HS-27A (cell line): ENCODE data around the gene ABCC4.
A peak's percentile ranks its signal among the peaks of the same experiment; 100 is the strongest.
"Not testable (repeated sequence)": the region's sequence is repeated elsewhere in the genome, so short reads cannot be mapped to it uniquely, and the experiment has no call there.

Source experiments
- DNase-seq: peaks from one replicate; pipeline ENCODE4 v3.0.0-alpha.2; 2012; ENCODE audit warnings: low read depth, missing footprints

ABCC4 gene

DNA sequence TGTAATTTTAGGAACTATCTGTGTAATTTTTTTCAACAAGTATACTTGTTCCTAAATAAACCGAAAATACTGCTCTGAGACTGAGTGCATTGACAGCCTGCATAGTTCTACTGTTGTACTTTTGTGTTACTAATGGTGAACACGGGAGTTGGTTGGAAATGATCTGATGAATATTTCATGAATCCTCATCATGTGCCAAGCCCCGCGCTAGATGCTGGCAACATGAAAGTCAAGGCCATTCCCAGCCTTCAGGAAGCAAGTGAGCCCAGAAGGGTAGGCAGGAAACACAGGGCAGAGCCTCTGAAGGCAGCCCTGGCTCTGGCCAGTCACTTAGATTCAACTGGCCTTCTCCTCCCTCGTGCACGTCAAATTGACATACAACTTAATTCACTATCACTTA is 106.1 kb downstream of the ABCC4 start:
- DNase-seq: no peak

DNA sequence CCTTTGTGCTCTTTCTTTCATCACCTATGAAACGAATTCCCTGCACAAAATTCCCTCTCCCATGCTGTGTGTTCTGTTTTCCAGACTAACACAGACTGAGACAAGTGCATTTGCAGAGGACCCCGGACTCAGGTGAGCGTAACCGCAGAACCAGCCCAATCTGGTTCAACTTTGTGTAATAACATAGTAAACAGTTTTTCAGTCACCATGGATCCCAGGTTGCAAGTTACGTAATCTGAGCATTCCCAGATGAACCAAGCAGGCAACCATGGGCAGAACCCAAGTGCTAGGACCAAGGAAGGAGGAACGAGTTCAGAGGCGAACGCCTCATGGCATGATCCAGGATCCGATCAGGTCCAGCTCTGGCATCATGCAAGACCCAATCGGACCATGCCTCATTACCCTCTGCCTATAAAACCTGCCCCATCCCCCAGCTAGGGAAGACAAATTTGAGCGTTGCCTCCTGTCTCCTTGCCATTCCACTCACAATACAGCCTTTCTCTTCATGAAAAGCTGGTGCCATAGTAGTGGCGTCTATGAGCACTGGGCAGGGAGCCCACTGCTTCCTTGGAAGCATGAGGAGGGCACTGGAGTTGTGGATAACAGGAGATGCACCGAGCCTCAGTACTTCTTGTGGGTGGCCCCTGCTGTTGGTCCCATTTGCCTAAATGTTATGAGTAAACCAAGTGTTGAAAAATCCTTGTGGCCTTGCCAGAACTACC is 107.6 kb downstream of the ABCC4 start:
- no peak for DNase-seq

GRCh38 chr13:95192998-95193397 is 108.3 kb downstream of the ABCC4 start:
- DNase-seq: no peak

- not testable (repeated sequence) for DNase-seq
Observed at GRCh38 chr13:95192564-95192945, 108.7 kb downstream of the ABCC4 start.

GRCh38 chr13:95191821-95192563 is 109.3 kb downstream of the ABCC4 start:
- DNase-seq: peak; percentile 12

DNA sequence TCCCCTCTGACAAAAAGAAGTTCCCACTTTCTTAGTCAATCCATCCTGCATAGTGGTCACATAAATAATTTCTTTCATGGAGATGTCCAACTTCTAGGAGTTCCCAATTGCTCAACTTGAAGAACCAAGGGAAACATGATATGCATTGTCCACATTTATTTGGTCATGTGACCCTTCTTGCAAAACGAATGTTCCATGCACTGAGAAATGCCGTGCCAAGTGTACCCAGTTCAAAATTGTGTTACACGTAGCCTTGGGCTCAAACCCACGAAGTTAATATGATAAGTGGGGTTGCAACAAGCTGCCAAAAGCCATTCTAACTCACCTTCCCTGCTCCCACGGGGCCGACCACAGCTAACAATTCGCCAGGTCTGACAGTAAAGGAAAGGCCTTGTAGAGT is 113.1 kb downstream of the ABCC4 start:
- no peak for DNase-seq

GRCh38 chr13:95185851-95186250 is 115.4 kb downstream of the ABCC4 start:
- DNase-seq: no peak

GRCh38 chr13:95185311-95185710 is 115.9 kb downstream of the ABCC4 start:
- no peak for DNase-seq

- no peak for DNase-seq
Observed at GRCh38 chr13:95184317-95184716, 116.9 kb downstream of the ABCC4 start.

GRCh38 chr13:95182570-95183265 is 118.5 kb downstream of the ABCC4 start:
- no peak for DNase-seq

DNA sequence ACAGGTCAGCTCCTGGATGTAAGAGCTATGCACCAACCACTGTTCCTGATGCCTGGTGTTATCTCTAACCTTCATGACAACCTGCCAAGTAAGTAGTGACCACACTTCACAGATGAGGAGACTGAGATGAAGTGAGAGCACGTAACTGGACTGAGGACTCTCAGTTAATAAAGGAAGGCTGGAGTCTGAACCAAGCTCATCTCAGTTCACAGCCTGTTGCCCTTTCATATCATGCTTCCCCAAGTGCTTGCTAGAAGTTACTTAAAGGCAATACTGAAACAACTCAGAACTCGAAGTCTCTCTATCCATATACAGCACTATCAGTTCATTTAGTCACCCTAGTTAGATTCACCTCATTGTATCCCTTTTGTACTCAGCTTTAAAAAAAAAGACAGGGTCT is 119.7 kb downstream of the ABCC4 start:
- DNase-seq: no peak

- no peak for DNase-seq
Observed at GRCh38 chr13:95180513-95181245, 120.6 kb downstream of the ABCC4 start.

GRCh38 chr13:95176611-95177259 is 124.5 kb downstream of the ABCC4 start:
- DNase-seq: no peak

DNA sequence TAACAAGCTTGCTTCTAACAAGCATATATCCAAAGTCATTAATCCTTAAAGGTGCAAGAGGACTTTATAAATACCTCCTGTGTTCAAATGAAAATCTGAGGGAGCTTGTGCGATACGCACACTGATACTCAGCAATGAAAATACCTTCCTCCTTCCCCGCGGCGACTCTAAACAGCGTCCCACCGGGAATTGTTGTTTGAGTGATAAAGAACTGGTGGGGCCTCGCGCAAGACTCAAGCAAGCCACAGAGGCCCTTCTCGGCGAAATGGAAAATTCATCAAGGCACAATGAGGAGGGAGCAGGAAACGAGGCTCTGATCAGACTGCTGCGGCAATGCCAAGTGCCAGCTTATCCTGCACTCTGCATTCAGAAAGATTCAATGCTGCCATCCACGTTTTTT is 126.7 kb downstream of the ABCC4 start:
- no peak for DNase-seq

GRCh38 chr13:95168191-95168590 is 133.1 kb downstream of the ABCC4 start:
- DNase-seq: no peak

DNA sequence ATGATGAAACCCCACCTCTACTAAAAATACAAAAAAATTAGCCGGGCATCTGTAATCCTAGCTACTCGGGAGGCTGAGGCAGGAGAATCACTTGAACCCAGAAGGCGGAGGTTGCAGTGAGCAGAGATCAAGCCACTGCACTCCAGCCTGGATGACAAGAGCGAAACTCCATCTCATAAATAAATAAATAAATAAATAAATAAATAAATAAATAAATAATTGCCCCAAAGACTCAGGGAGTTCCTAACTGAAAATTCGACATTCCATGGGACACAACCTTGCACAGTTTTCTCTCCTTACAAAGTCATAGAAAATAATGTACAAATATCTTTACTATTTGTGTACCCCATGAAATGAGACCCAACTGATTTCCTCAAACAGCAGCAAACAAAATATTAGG is 134.2 kb downstream of the ABCC4 start:
- not testable (repeated sequence) for DNase-seq

DNA sequence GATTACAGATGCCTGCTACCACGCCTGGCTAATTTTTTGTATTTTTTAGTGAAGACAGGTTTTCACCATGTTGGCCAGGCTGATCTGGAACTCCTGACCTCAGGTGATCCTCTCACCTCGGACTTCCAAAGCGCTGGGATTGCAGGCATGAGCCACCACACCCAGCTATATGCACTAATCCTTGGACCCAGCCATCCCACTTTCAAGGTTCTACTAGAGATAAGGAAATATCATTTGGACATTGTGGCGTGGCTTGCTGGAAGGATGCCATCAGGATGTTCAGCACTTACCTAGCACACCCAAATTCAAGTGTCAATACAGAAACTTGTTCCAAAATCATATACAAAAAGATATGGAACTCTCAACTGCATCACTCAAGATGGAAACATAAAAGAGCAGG is 136.4 kb downstream of the ABCC4 start:
- no peak for DNase-seq

GRCh38 chr13:95160112-95160906 is 140.9 kb downstream of the ABCC4 start:
- DNase-seq: no peak

DNA sequence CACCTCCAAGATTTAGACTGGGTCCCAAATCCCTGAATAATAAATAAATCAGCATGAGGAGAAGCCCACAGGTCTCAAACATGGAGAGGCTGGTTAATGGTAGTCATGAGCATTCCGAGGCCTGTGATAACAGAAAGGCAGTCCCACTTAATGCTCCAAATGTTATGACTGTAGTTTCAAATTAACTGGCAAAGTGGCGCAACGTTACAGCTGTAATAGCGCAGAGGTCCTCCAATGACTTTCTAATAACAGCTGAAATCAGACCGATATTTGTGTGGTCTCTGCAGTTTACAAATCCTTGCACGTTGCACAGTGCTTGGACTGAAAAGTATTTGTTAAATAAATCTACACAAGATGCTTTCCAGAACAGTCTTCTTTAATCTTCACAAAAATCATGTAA is 141.8 kb downstream of the ABCC4 start:
- DNase-seq: no peak

DNA sequence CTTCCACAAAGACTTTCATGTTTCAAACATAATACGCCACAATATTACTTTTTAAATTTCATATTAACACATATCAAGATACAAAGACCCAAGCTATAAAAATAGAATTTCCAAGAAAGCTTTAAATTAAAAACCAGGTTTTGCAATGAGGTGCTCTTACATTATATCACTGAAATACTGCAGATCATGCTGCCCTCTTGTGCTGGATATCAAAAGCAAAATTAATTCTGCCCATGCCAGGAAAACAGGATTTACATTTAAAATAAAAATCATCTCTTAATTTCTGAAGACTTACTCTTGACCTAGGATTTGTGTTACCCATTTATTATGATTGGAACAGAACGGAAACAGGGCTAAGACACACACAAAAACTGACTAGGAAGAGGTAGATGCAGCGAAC is 145.0 kb downstream of the ABCC4 start:
- DNase-seq: no peak

- no peak for DNase-seq
Observed at GRCh38 chr13:95155504-95155903, 145.7 kb downstream of the ABCC4 start.
